Activated naive CD4-positive, alpha-beta T cell (primary cell): ENCODE data around the gene WDTC1.
"Not testable (repeated sequence)": the region's sequence is repeated elsewhere in the genome, so short reads cannot be mapped to it uniquely, and the experiment has no call there.

Experiments
- DNase-seq, 4 experiments: peaks; one replicate each; lab custom pipeline; 2025; lab: John Stamatoyannopoulos, UW

The WDTC1 gene

GRCh38 chr1:27253596-27253995 lies 19.2 kb downstream of the WDTC1 start:
- no peak for DNase-seq

GRCh38 chr1:27255136-27255535 lies 20.7 kb downstream of the WDTC1 start:
- DNase-seq = no peak

GRCh38 chr1:27257155-27257554 lies 22.7 kb downstream of the WDTC1 start:
- DNase-seq = no peak

GRCh38 chr1:27258598-27258997 lies 24.2 kb downstream of the WDTC1 start:
- no peak for DNase-seq

GRCh38 chr1:27267153-27267552 lies 32.7 kb downstream of the WDTC1 start:
- no peak for DNase-seq

- no peak for DNase-seq
These were observed 34.8 kb downstream of the WDTC1 start for GRCh38 chr1:27269276-27269675.

- DNase-seq = no peak
These were observed 39.8 kb downstream of the WDTC1 start for GRCh38 chr1:27274204-27274603.

- no peak for DNase-seq
These were observed 41.3 kb downstream of the WDTC1 start for GRCh38 chr1:27275696-27276095.

GRCh38 chr1:27284425-27285273 lies 50.2 kb downstream of the WDTC1 start:
- peak; percentile 70 to 90 (median 82) for DNase-seq

- DNase-seq = no peak
These were observed 50.8 kb downstream of the WDTC1 start for GRCh38 chr1:27285274-27285660.

GRCh38 chr1:27285821-27286220 lies 51.4 kb downstream of the WDTC1 start:
- DNase-seq = not testable (repeated sequence)

- DNase-seq = not testable (repeated sequence)
These were observed 54.7 kb downstream of the WDTC1 start for GRCh38 chr1:27289125-27289524.

- DNase-seq = no peak
These were observed 56.1 kb downstream of the WDTC1 start for GRCh38 chr1:27290581-27290980.

GRCh38 chr1:27292106-27292505 lies 57.7 kb downstream of the WDTC1 start:
- no peak for DNase-seq

GRCh38 chr1:27293915-27294314 lies 59.5 kb downstream of the WDTC1 start:
- no peak for DNase-seq

GRCh38 chr1:27296773-27297291 lies 62.4 kb downstream of the WDTC1 start:
- DNase-seq = peak; percentile 22 to 67 (median 56)

- no peak for DNase-seq
These were observed 63.5 kb downstream of the WDTC1 start for GRCh38 chr1:27297903-27298302.

GRCh38 chr1:27298632-27299384 lies 64.4 kb downstream of the WDTC1 start:
- no peak for DNase-seq

GRCh38 chr1:27299385-27300271 lies 65.2 kb downstream of the WDTC1 start:
- DNase-seq = no peak

GRCh38 chr1:27300341-27301051 lies 66.1 kb downstream of the WDTC1 start:
- peak; percentile 23 to 70 (median 55) for DNase-seq

GRCh38 chr1:27301052-27301422 lies 66.6 kb downstream of the WDTC1 start:
- DNase-seq = no peak
